Neural cell (in vitro differentiated cells): Measurements from ENCODE around the gene CCL4L2. TPM values are rescaled to one million over a fixed set of nuclear protein-coding genes. Genes with fewer than 3 reads are reported as not detected.

Experiments used
- H2AFZ ChIP-seq: fragments of 200-600, 300-800 bp; sonication (generic), shearing (Covaris generic); 2 replicates; pipeline ENCODE4 v1.6.0; 2014; ENCODE audit warnings: low read depth, mild to moderate bottlenecking, antibody characterized with exemption, low read length, moderate library complexity
- H3F3A ChIP-seq: fragments of 200-600 bp; shearing (Covaris generic); 2 replicates; pipeline ENCODE4 v1.6.1; 2016; ENCODE audit warnings: mild to moderate bottlenecking, moderate library complexity, mixed read lengths, antibody characterized with exemption, low read length; ENCODE audit not compliant: insufficient read depth, poor library complexity, severe bottlenecking
- H3K27ac ChIP-seq: fragments of 200-600, 300-800 bp; sonication (generic), shearing (Covaris generic); 2 replicates; pipeline ENCODE4 v1.5.1; 2014; ENCODE audit warnings: mild to moderate bottlenecking, low read length, moderate library complexity
- H3K27me3 ChIP-seq: fragments of 300-800, 200-600 bp; sonication (generic), shearing (Covaris generic); 2 replicates; pipeline ENCODE4 v1.6.0; 2014; ENCODE audit warnings: mild to moderate bottlenecking, low read depth, low read length, moderate library complexity; ENCODE audit not compliant: insufficient read depth
- H3K36me3 ChIP-seq: fragments of 300-800, 200-600 bp; sonication (generic), shearing (Covaris generic); 2 replicates; pipeline ENCODE4 v1.5.1; 2014; ENCODE audit warnings: mild to moderate bottlenecking, antibody characterized with exemption, low read length, moderate library complexity; ENCODE audit not compliant: insufficient read depth
- H3K4me2 ChIP-seq: fragments of 300-800, 200-600 bp; sonication (generic), shearing (Covaris generic); 2 replicates; pipeline ENCODE4 v1.6.0; 2014; ENCODE audit warnings: mild to moderate bottlenecking, low read length
- H3K4me3 ChIP-seq: fragments of 300-800, 200-600 bp; sonication (generic), shearing (Covaris generic); 2 replicates; pipeline ENCODE4 v1.5.1; 2014; ENCODE audit warnings: mild to moderate bottlenecking, low read length, moderate library complexity
- H3K79me2 ChIP-seq: fragments of 200-600 bp; shearing (Covaris generic); replicated peaks from 2 replicates; pipeline ENCODE4 v1.6.0; 2014; ENCODE audit warnings: mild to moderate bottlenecking, low read length, moderate library complexity; ENCODE audit not compliant: insufficient read depth
- H3K9ac ChIP-seq: fragments of 300-800, 200-600 bp; sonication (generic), shearing (Covaris generic); 2 replicates; pipeline ENCODE4 v1.6.1; 2016; ENCODE audit warnings: mild to moderate bottlenecking, low read length, mixed read lengths
- H3K9me2 ChIP-seq: fragments of 200-600 bp; shearing (Covaris generic); 2 replicates; pipeline ENCODE4 v1.6.1; 2016; ENCODE audit warnings: mild to moderate bottlenecking, low read length, mixed read lengths; ENCODE audit not compliant: insufficient read depth
- H3K9me3 ChIP-seq: fragments of 200-600, 300-800 bp; sonication (generic), shearing (Covaris generic); 2 replicates; pipeline ENCODE4 v1.6.1; 2016; ENCODE audit warnings: mild to moderate bottlenecking, mixed run types, low read length, moderate library complexity, mixed read lengths
- H4K20me1 ChIP-seq: fragments of 200-600 bp; shearing (Covaris generic); 2 replicates; pipeline ENCODE4 v1.6.1; 2016; ENCODE audit warnings: mild to moderate bottlenecking, mixed run types; ENCODE audit not compliant: insufficient read depth
- EP300 ChIP-seq: fragments of 450-650 bp; conservative IDR thresholded peaks from 2 replicates; pipeline ENCODE4 v1.6.1; 2014; ENCODE audit warnings: antibody characterized with exemption, mild to moderate bottlenecking, moderate library complexity; ENCODE audit not compliant: poor library complexity, severe bottlenecking
- EZH2 ChIP-seq: fragments of 200-600, 300-800 bp; shearing (Covaris generic), sonication (generic); IDR thresholded peaks from 2 replicates; pipeline ENCODE4 v1.6.1; 2014; ENCODE audit warnings: antibody characterized with exemption, low read length, borderline replicate concordance, mild to moderate bottlenecking; ENCODE audit not compliant: insufficient read depth, poor library complexity, severe bottlenecking
- MXI1 ChIP-seq: fragments of 450-650 bp; conservative IDR thresholded peaks from 2 replicates; pipeline ENCODE4 v1.6.1; 2014; ENCODE audit warnings: antibody characterized with exemption, mild to moderate bottlenecking; ENCODE audit not compliant: poor library complexity, severe bottlenecking
- POLR2AphosphoS5 ChIP-seq: IDR thresholded peaks from 2 replicates; pipeline ENCODE4 v1.6.1; 2012
- RAD21 ChIP-seq: fragments of 450-650 bp; conservative IDR thresholded peaks from 2 replicates; pipeline ENCODE4 v1.6.1; 2014; ENCODE audit warnings: antibody characterized with exemption, mild to moderate bottlenecking, moderate library complexity
- SMC3 ChIP-seq: fragments of 450-650 bp; conservative IDR thresholded peaks from 2 replicates; pipeline ENCODE4 v1.6.1; 2014; ENCODE audit warnings: antibody characterized with exemption, mild to moderate bottlenecking, moderate library complexity; ENCODE audit not compliant: poor library complexity
- TAF1 ChIP-seq: IDR thresholded peaks from 2 replicates; pipeline ENCODE4 v1.6.1; 2012; ENCODE audit warnings: low read depth
- polyA plus RNA-seq: library from polyadenylated mRNA; depleted of rRNA; stranded (reverse); fragments of >200 nt; gene quantifications from 2 replicates; pipeline ENCODE4 v1.2.3, GENCODE V29; 2014
- TF ChIP-seq, protein P1 (sequence below): fragments of 450-650 bp; IDR thresholded peaks from 2 replicates; pipeline ENCODE4 v1.5.1; 2014; ENCODE audit warnings: antibody characterized with exemption, mild to moderate bottlenecking, moderate library complexity; ENCODE audit not compliant: poor library complexity, severe bottlenecking
- TF ChIP-seq, protein P2 (sequence below): IDR thresholded peaks from 2 replicates; pipeline ENCODE4 v1.6.1; 2012; ENCODE audit warnings: borderline replicate concordance

The CCL4L2 gene
- polyA plus RNA-seq, 1 donor from 2014 or later = not detected

DNA sequence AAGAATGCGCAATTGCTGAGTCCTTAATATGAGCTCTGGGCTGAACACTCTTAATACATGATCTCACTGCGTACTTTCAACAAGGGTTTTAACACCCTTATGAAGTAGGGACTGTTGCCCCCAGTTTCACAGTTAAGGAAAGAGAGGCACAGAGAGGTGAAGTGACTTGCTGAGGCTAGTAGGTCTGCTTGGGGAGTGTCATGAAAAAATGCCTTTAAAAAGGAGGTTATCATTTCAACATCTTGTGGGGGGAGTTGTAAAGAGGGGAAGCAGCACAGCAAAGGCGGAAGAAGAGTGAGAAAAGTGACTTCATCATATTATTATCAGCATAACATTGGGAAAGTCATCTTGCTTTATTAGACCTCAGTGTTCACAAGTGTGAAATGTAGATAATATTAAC is 2.1 kb downstream of the CCL4L2 start:
- H3K27ac ChIP-seq = no peak overlapping the region
- H3K4me3 ChIP-seq = no peak overlapping the region
- no peak overlapping the region for H3K4me2 ChIP-seq
- no peak for TF ChIP-seq EZH2
- TF ChIP-seq MXI1 = no peak
- no peak for TF ChIP-seq TAF1
- no peak for TF ChIP-seq POLR2AphosphoS5
- TF ChIP-seq RAD21 = no peak
- no peaks in the 10 kb centered on the region for H3K9me3 ChIP-seq
- no peaks in the 10 kb centered on the region for H3K27me3 ChIP-seq
- H3K9me2 ChIP-seq = no peaks in the 10 kb centered on the region
- no peaks in the 10 kb centered on the region for H3K79me2 ChIP-seq
- H4K20me1 ChIP-seq = no peaks in the 10 kb centered on the region
- H3K9ac ChIP-seq = no peak overlapping the region
- no peaks in the 10 kb centered on the region for H3F3A ChIP-seq
- no peaks in the 10 kb centered on the region for H3K36me3 ChIP-seq
- H2AFZ ChIP-seq = no peak overlapping the region

DNA sequence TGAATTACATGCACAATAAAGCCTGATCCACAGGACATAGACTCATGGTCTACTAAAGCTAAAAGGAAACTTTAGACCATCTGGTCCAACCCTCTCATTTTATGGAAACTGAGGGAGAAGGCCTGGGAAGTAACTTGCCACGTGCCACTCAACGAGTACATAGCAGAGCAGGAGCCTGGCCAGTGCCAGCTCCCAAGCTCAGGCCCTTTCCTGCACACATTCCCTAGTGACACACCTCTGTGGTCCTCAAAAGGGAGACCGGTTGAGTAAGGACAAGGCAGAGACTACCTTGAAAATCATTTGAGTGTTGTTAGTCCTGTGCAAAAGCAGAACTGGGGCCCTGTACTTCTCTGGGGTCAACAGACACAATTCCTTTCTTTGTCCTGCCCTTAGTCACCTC is 2.8 kb downstream of the CCL4L2 start:
- no peaks in the 10 kb centered on the region for H3K27me3 ChIP-seq
- no peaks in the 10 kb centered on the region for H3K36me3 ChIP-seq
- no peak overlapping the region for H2AFZ ChIP-seq
- H4K20me1 ChIP-seq = no peaks in the 10 kb centered on the region
- no peaks in the 10 kb centered on the region for H3K9me2 ChIP-seq
- no peak for TF ChIP-seq POLR2AphosphoS5
- no peak for TF ChIP-seq RAD21
- TF ChIP-seq, protein P1, sequence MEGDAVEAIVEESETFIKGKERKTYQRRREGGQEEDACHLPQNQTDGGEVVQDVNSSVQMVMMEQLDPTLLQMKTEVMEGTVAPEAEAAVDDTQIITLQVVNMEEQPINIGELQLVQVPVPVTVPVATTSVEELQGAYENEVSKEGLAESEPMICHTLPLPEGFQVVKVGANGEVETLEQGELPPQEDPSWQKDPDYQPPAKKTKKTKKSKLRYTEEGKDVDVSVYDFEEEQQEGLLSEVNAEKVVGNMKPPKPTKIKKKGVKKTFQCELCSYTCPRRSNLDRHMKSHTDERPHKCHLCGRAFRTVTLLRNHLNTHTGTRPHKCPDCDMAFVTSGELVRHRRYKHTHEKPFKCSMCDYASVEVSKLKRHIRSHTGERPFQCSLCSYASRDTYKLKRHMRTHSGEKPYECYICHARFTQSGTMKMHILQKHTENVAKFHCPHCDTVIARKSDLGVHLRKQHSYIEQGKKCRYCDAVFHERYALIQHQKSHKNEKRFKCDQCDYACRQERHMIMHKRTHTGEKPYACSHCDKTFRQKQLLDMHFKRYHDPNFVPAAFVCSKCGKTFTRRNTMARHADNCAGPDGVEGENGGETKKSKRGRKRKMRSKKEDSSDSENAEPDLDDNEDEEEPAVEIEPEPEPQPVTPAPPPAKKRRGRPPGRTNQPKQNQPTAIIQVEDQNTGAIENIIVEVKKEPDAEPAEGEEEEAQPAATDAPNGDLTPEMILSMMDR = no peak
- TF ChIP-seq EP300 = no peak
- TF ChIP-seq MXI1 = no peak
- TF ChIP-seq, protein P2, sequence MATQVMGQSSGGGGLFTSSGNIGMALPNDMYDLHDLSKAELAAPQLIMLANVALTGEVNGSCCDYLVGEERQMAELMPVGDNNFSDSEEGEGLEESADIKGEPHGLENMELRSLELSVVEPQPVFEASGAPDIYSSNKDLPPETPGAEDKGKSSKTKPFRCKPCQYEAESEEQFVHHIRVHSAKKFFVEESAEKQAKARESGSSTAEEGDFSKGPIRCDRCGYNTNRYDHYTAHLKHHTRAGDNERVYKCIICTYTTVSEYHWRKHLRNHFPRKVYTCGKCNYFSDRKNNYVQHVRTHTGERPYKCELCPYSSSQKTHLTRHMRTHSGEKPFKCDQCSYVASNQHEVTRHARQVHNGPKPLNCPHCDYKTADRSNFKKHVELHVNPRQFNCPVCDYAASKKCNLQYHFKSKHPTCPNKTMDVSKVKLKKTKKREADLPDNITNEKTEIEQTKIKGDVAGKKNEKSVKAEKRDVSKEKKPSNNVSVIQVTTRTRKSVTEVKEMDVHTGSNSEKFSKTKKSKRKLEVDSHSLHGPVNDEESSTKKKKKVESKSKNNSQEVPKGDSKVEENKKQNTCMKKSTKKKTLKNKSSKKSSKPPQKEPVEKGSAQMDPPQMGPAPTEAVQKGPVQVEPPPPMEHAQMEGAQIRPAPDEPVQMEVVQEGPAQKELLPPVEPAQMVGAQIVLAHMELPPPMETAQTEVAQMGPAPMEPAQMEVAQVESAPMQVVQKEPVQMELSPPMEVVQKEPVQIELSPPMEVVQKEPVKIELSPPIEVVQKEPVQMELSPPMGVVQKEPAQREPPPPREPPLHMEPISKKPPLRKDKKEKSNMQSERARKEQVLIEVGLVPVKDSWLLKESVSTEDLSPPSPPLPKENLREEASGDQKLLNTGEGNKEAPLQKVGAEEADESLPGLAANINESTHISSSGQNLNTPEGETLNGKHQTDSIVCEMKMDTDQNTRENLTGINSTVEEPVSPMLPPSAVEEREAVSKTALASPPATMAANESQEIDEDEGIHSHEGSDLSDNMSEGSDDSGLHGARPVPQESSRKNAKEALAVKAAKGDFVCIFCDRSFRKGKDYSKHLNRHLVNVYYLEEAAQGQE = no peak
- TF ChIP-seq EZH2 = no peak
- no peak for TF ChIP-seq TAF1
- TF ChIP-seq SMC3 = no peak
- no peak overlapping the region for H3K4me2 ChIP-seq
- H3K27ac ChIP-seq = no peak overlapping the region
- H3K4me3 ChIP-seq = no peak overlapping the region
- no peaks in the 10 kb centered on the region for H3K79me2 ChIP-seq
- no peak overlapping the region for H3K9ac ChIP-seq
- no peaks in the 10 kb centered on the region for H3F3A ChIP-seq
- no peaks in the 10 kb centered on the region for H3K9me3 ChIP-seq
